Caco-2 (cell line): ENCODE measurements around the gene ANKRD9. TPM values are rescaled to one million over a fixed set of nuclear protein-coding genes. Genes with fewer than 3 reads are reported as not detected.
"Not testable (repeated sequence)": the region's sequence is repeated elsewhere in the genome, so short reads cannot be mapped to it uniquely, and the experiment has no call there.

Source experiments
- BruUV-seq: library from RNA; stranded (reverse); fragments of 400-500 nt; replicated peaks from 2 replicates; lab custom pipeline; 2021; lab: Mats Ljungman, UMichigan
- CTCF ChIA-PET: fragments of 300-600 bp; sonication (Branson Sonifier 250); formaldehyde crosslinking; loops from one replicate; lab custom pipeline; 2022; ENCODE audit warnings: antibody characterized with exemption; lab: Charles Lee
- POLR2A ChIA-PET: fragments of 300-600 bp; sonication (Branson Sonifier 250); formaldehyde crosslinking; loops from one replicate; lab custom pipeline; 2022; ENCODE audit warnings: antibody characterized with exemption; lab: Charles Lee
- DNase-seq, 2 experiments: peaks; one replicate each; pipeline versions ENCODE4 v3.0.0 to v3.0.0-alpha.2; 2020 to 2022
- H3K27me3 ChIP-seq: replicated peaks from 2 replicates; pipeline ENCODE4 v1.6.0; 2011; ENCODE audit warnings: low read length; ENCODE audit not compliant: control insufficient read depth, insufficient read depth
- H3K36me3 ChIP-seq: 2 replicates; pipeline ENCODE4 v1.5.1; 2011; ENCODE audit warnings: low read length; ENCODE audit not compliant: control insufficient read depth, insufficient read depth
- H3K4me1 ChIP-seq: fragments of 250-450 bp; sonication (Bioruptor Pico); 2 replicates; pipeline ENCODE4 v1.5.1; 2020; ENCODE audit warnings: mild to moderate bottlenecking
- H3K4me3 ChIP-seq: 2 replicates; pipeline ENCODE4 v1.5.1; 2011; ENCODE audit warnings: low read depth, mild to moderate bottlenecking, control low read depth, low read length
- H3K9me3 ChIP-seq: fragments of 250-450 bp; sonication (Bioruptor Pico); 2 replicates; pipeline ENCODE4 v1.5.1; 2020; ENCODE audit warnings: mild to moderate bottlenecking, moderate library complexity
- H3K27ac Mint-ChIP-seq: one replicate; pipeline ENCODE4 v1.8.0; 2022; ENCODE audit warnings: mixed read lengths; ENCODE audit not compliant: unreplicated experiment
- H3K27me3 Mint-ChIP-seq: one replicate; pipeline ENCODE4 v1.8.0; 2022; ENCODE audit warnings: mixed read lengths; ENCODE audit not compliant: insufficient read depth, unreplicated experiment
- H3K36me3 Mint-ChIP-seq: one replicate; pipeline ENCODE4 v1.8.0; 2022; ENCODE audit warnings: mild to moderate bottlenecking, mixed read lengths; ENCODE audit not compliant: insufficient read depth, unreplicated experiment
- H3K4me1 Mint-ChIP-seq: one replicate; pipeline ENCODE4 v1.8.0; 2022; ENCODE audit warnings: low read depth, mixed read lengths; ENCODE audit not compliant: unreplicated experiment
- H3K4me3 Mint-ChIP-seq: one replicate; pipeline ENCODE4 v1.8.0; 2022; ENCODE audit warnings: mild to moderate bottlenecking, moderate library complexity, mixed read lengths; ENCODE audit not compliant: unreplicated experiment
- H3K9me3 Mint-ChIP-seq: one replicate; pipeline ENCODE4 v1.8.0; 2022; ENCODE audit warnings: mixed read lengths; ENCODE audit not compliant: unreplicated experiment
- intact Hi-C: fragments of 100-400 bp; cut with micrococcal nuclease; formaldehyde crosslinking; loops from one replicate; pipeline ENCODE4 v1.10.0; 2022; ENCODE audit not compliant: unreplicated experiment
- total RNA-seq: library from RNA; stranded (reverse); gene quantifications from 2 replicates; pipeline ENCODE4 v1.2.3, GENCODE V29; 2022
- TF ChIP-seq, protein P1 (sequence below), 2 experiments: fragments of 200-600 bp in 1 of 2; IDR thresholded peaks; 1 replicate in 1 of 2; 2 replicates in 1 of 2; pipeline versions ENCODE4 v1.5.1 to v1.8.0; 2011 to 2022; ENCODE audit warnings: antibody characterized with exemption in 1 of 2, control low read depth in 1 of 2, inconsistent platforms in 1 of 2, low read depth in 1 of 2, low read length in 1 of 2, mild to moderate bottlenecking in 1 of 2, moderate library complexity in 1 of 2; ENCODE audit not compliant: insufficient read depth in 1 of 2, severe bottlenecking in 1 of 2, unreplicated experiment in 1 of 2

Gene ANKRD9
- total RNA-seq, 1 experiment from 2014 or later = 15.0 TPM

DNA sequence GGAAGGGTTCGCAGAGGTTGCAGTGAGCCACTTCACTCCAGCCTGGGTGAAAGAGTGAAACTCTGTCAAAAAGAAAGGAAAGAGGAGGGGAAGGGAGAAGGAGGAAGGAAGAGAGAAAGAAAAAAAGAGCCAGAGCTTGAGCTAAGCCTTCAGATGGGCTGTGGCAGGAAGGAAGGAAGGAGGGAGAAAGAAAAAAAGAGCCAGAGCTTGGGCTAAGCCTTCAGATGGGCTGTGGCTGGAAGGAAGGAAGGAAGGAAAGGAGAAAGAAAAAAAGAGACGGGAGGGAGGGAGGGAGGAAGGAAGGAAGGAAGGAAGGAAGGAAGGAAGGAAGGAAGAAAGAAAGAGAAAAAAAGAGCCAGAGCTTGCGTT lies 13.6 kb upstream of the ANKRD9 start:
- Histone ChIP-seq H3K36me3 (no peaks in the 10 kb centered on the region), H3K9me3 (no peaks in the 10 kb centered on the region), H3K27me3 (no peaks in the 10 kb centered on the region), H3K4me1 (peaks cover 11% of the 10 kb centered on the region; the same call in 1 of the 2 replicates), H3K4me3 (no peak overlapping the region)
- TF ChIP-seq, protein P1, sequence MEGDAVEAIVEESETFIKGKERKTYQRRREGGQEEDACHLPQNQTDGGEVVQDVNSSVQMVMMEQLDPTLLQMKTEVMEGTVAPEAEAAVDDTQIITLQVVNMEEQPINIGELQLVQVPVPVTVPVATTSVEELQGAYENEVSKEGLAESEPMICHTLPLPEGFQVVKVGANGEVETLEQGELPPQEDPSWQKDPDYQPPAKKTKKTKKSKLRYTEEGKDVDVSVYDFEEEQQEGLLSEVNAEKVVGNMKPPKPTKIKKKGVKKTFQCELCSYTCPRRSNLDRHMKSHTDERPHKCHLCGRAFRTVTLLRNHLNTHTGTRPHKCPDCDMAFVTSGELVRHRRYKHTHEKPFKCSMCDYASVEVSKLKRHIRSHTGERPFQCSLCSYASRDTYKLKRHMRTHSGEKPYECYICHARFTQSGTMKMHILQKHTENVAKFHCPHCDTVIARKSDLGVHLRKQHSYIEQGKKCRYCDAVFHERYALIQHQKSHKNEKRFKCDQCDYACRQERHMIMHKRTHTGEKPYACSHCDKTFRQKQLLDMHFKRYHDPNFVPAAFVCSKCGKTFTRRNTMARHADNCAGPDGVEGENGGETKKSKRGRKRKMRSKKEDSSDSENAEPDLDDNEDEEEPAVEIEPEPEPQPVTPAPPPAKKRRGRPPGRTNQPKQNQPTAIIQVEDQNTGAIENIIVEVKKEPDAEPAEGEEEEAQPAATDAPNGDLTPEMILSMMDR (IDR thresholded peaks at IDR 0.05; ENCODE audit: insufficient read depth in 1 of 2, low read depth in 1 of 2, low read length in 1 of 2, severe bottlenecking in 1 of 2, unreplicated experiment in 1 of 2) = no peak
- peaks cover 7% of the 10 kb centered on the region for H3K36me3 Mint-ChIP-seq
- H3K9me3 Mint-ChIP-seq = no peaks in the 10 kb centered on the region
- BruUV-seq = no TSS peak
- no peaks in the 10 kb centered on the region for H3K27me3 Mint-ChIP-seq
- intact Hi-C loops = loop anchor here (5.0 to 10.0 kb wide), 2 partner anchors 169 to 402 kb away; partner anchors contain the start of gene AMN
- no peak overlapping the region for H3K27ac Mint-ChIP-seq
- ChIA-PET CTCF (interaction anchor here (1.0 to 2.6 kb wide), 3 partner anchors 15 to 140 kb away, joined by 4 to 13 read pairs (median 6); no protein-coding TSS in a partner anchor), POLR2A (no interaction called here)
- no peak overlapping the region for H3K4me3 Mint-ChIP-seq
- DNase-seq = no peak
- H3K4me1 Mint-ChIP-seq = peaks cover 7% of the 10 kb centered on the region

DNA sequence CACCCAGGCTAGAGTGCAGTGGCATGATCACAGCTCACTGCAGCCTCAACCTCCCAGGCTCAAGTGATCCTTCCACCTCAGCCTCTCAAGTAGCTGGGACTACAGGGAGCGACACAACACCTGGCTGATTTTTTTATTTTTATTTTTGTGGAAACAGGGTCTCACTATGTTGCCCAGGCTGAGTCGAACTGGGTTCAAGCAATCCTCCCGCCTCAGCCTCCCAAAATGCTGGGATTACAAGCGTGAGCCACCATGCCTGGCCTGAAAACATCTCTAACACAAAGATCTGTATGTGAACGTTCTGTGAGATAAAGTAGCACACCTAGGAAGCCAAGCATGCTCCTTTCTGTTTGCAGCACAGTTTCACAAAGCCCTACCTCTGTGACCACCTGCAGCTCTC lies 10.1 kb upstream of the ANKRD9 start:
- H3K27me3 ChIP-seq, H3K27me3 Mint-ChIP-seq, H3K4me3 Mint-ChIP-seq, H3K4me1 ChIP-seq, BruUV-seq, H3K36me3 Mint-ChIP-seq, H3K27ac Mint-ChIP-seq, H3K4me3 ChIP-seq, H3K9me3 Mint-ChIP-seq, H3K36me3 ChIP-seq, POLR2A ChIA-PET, DNase-seq, H3K4me1 Mint-ChIP-seq, H3K9me3 ChIP-seq: not testable (repeated sequence)
- CTCF ChIA-PET = interaction anchor here (0.6 kb wide), 1 partner anchor 195 kb away, joined by 3 read pairs; no protein-coding TSS in a partner anchor
- intact Hi-C loops = loop anchor here (5.0 to 10.0 kb wide), 2 partner anchors 173 to 405 kb away; partner anchors contain the start of gene AMN

DNA sequence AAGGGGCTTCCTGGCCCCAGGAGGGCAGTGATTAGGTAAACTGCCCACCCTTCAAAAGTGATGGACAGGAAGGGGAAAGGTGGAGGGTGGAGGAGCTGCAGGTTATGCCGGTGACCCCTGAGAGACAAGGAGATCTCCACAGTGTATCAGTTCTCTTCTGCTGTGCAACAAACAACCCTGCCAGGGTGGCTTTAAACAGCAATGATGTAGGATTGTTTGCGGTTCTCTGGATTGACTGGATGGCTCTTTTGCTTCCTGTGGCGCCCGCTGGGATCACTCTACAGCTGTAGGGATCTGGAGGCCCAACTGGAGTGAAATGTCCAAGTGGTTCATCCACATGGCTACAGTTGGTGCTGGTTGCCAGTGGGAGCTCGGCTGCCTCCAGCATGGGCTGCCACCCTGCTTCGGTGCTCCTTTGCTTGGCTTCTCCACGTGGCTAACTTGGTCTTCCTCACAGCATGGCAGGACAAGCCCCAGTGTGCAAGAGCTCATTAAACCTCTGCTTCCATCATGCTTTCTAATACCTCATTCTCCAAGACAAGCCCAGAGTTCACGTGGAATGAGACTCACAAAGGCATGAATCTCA lies 8.6 kb upstream of the ANKRD9 start:
- no peaks in the 10 kb centered on the region for H3K9me3 ChIP-seq
- peak overlapping the region; percentile 79 for H3K4me3 Mint-ChIP-seq
- TF ChIP-seq, protein P1 (IDR thresholded peaks at IDR 0.05; ENCODE audit: insufficient read depth in 1 of 2, low read depth in 1 of 2, low read length in 1 of 2, severe bottlenecking in 1 of 2, unreplicated experiment in 1 of 2) = no peak
- H3K27ac Mint-ChIP-seq = no peak overlapping the region
- H3K27me3 Mint-ChIP-seq = no peaks in the 10 kb centered on the region
- no peaks in the 10 kb centered on the region for H3K9me3 Mint-ChIP-seq
- no peaks in the 10 kb centered on the region for H3K36me3 Mint-ChIP-seq
- DNase-seq = no peak
- H3K4me1 Mint-ChIP-seq = no peaks in the 10 kb centered on the region
- no peaks in the 10 kb centered on the region; the same call in 1 of the 2 replicates for H3K4me1 ChIP-seq
- CTCF ChIA-PET = interaction anchor here (2.1 kb wide), 1 partner anchor 80 kb away, joined by 7 read pairs; no protein-coding TSS in a partner anchor
- H3K27me3 ChIP-seq = no peaks in the 10 kb centered on the region
- H3K4me3 ChIP-seq = no peak overlapping the region
- intact Hi-C loops = no loop called here
- POLR2A ChIA-PET = no interaction called here
- no TSS peak for BruUV-seq
- no peaks in the 10 kb centered on the region for H3K36me3 ChIP-seq
